Right lobe of liver (tissue), 6 donors: ENCODE results near the gene DGKI. TPM values are rescaled to one million over a fixed set of nuclear protein-coding genes. Genes with fewer than 3 reads are reported as not detected.

Experiments used
- ATAC-seq, 4 donors: fragments of 200-7000 bp; cut with Tn5 transposase; one replicate each; pipeline ENCODE4 v1.9.1; 2020; ENCODE audit warnings: mild to moderate bottlenecking in 4 of 4, moderate library complexity in 4 of 4
- DNase-seq, 3 donors: peaks; one replicate each; pipeline ENCODE4 v3.0.0-alpha.2; 2020
- H3K27ac ChIP-seq, 3 donors: fragments of 200-600 bp; one replicate each; pipeline ENCODE4 v1.8.0; 2022
- H3K27me3 ChIP-seq, 2 donors: fragments of 200-600 bp; one replicate each; pipeline ENCODE4 v1.8.0; 2022
- H3K36me3 ChIP-seq, 4 donors: fragments of 200-600 bp; sonication (generic) in 1 of 4; one replicate each; pipeline versions ENCODE4 v1.5.1 to v1.8.0; 2017 to 2022; ENCODE audit warnings: control low read depth in 1 of 4
- H3K4me1 ChIP-seq, 4 donors: fragments of 200-600 bp; sonication (generic) in 1 of 4; one replicate each; pipeline versions ENCODE4 v1.5.1 to v1.8.0; 2017 to 2022; ENCODE audit warnings: control low read depth in 1 of 4
- H3K4me3 ChIP-seq, 3 donors: fragments of 200-600 bp; one replicate each; pipeline ENCODE4 v1.8.0; 2022
- H3K9me3 ChIP-seq, 4 donors: fragments of 200-600 bp; sonication (generic) in 1 of 4; one replicate each; pipeline versions ENCODE4 v1.5.1 to v1.8.0; 2017 to 2022; ENCODE audit warnings: control low read depth in 1 of 4
- CTCF ChIP-seq, 4 donors: fragments of 200-600 bp in 3 of 4; fragments of 450-650 bp in 1 of 4; IDR thresholded peaks; one replicate each; pipeline versions ENCODE4 v1.5.1 to v1.8.0; 2016 to 2022; ENCODE audit warnings: antibody characterized with exemption in 4 of 4, mild to moderate bottlenecking in 2 of 4
- POLR2A ChIP-seq: fragments of 450-650 bp; IDR thresholded peaks from one replicate; pipeline ENCODE4 v1.6.1; 2017; ENCODE audit warnings: antibody characterized with exemption, mild to moderate bottlenecking
- WGBS: methylation state at CpG from one replicate; pipeline ENCODE4 v1.1.6; 2018; ENCODE audit warnings: low coverage, low lambda C conversion rate; ENCODE audit not compliant: insufficient coverage; ENCODE audit errors: missing lambda C conversion rate; 5-methylcytosine and 5-hydroxymethylcytosine counted together
- intact Hi-C, 2 donors: fragments of 100-400 bp; cut with DNase I; formaldehyde crosslinking; loops; one replicate each; pipeline versions ENCODE4 v1.11.2 to v1.14.1; 2022
- total RNA-seq, 6 experiments: library from RNA; depleted of rRNA in 2 of 6; stranded (reverse); fragments of >200 nt in 2 of 6; fragmentation: NEBNext Ultra II Directional in 3 of 6; extraction: Animal tissue kit (Norgen Biotek cat#: 25700) in 3 of 6; gene quantifications; one replicate each; pipeline versions ENCODE4 v1.1.0 to v1.2.4, GENCODE V29; 2016 to 2023
- donor health status: DM: no; HTN: yes; CAD: no.
- donor health status: DM: no; HTN: no; CAD: no.
- donor health status: DM: no; HTN: no; CAD: no.
- donor health status: DM: no; HTN: yes; CAD: no.
- donor health status: DM: no; HTN: yes; CAD: no.

Gene DGKI
- total RNA-seq, 6 experiments from 2014 or later: 0.05 to 0.35 (median 0.06) TPM; not detected in 1

DNA sequence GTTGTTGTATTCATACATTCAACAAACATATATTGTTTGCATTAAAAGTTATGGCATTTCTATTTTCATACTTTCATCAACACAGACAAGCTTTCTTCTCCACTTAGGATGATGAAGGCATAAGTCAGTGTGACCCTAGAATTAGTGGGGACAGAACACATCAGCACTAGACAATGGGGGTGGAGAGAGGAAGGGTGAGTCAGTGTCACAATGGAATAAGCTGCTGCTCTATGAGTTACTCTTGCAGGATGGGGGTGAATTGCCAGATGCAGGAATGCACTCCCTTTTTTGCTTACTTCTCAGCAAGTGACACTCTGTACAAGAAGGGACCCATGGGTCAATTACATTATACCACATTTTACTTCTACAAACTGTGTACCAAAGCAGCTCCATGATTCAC, 74.0 kb downstream of the DGKI start:
- H3K9me3 ChIP-seq: no peaks in the 10 kb centered on the region
- no peak overlapping the region for H3K27ac ChIP-seq
- no peaks in the 10 kb centered on the region for H3K27me3 ChIP-seq
- no peaks in the 10 kb centered on the region for H3K4me1 ChIP-seq
- DNase-seq (no peak), ATAC-seq (no peak)
- intact Hi-C loops: no loop called here
- no peaks in the 10 kb centered on the region for H3K36me3 ChIP-seq
- H3K4me3 ChIP-seq: no peak overlapping the region
- TF ChIP-seq POLR2A (no peak), CTCF (IDR thresholded peaks at IDR 0.05) (no peak)

- H3K36me3 ChIP-seq: no peaks in the 10 kb centered on the region
- TF ChIP-seq CTCF (IDR thresholded peaks at IDR 0.05) (no peak), POLR2A (no peak)
- no peak overlapping the region for H3K4me3 ChIP-seq
- ATAC-seq: no peak
- H3K27ac ChIP-seq: no peak overlapping the region
- H3K27me3 ChIP-seq: no peaks in the 10 kb centered on the region
- no peak for DNase-seq
- H3K9me3 ChIP-seq: no peaks in the 10 kb centered on the region
- WGBS: 54% methylated on average over 3 of the region's 3 CpGs
- no peaks in the 10 kb centered on the region for H3K4me1 ChIP-seq
- intact Hi-C loops: no loop called here
These were observed 74.5 kb downstream of the DGKI start for GRCh38 chr7:137772316-137772715.

GRCh38 chr7:137771679-137772078, 75.1 kb downstream of the DGKI start:
- 73% methylated on average over 7 of the region's 7 CpGs for WGBS
- H3K4me3 ChIP-seq: no peak overlapping the region

DNA sequence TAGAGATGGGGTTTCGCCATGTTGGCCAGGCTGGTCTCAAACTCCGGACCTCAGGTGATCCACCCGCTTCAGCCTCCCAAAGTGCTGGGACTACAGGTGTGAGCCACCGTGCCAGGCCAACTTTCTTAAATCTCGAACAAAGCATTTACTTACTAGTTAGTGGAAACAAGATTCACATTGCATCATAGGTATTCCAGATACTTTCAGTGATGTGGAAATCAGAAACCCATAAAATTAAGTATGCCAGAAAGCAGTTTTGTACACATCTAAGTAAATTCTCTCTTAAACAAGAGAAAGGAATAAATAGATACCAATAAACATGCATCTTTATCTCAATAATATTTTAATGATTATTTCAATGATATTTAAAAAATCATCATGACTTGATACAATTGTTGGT, 75.5 kb downstream of the DGKI start:
- Histone ChIP-seq H3K9me3 (no peaks in the 10 kb centered on the region), H3K4me1 (no peaks in the 10 kb centered on the region), H3K4me3 (no peak overlapping the region), H3K36me3 (no peaks in the 10 kb centered on the region), H3K27ac (no peak overlapping the region), H3K27me3 (no peaks in the 10 kb centered on the region)
- no peak for ATAC-seq
- TF ChIP-seq CTCF (IDR thresholded peaks at IDR 0.05) (no peak), POLR2A (no peak)
- no peak for DNase-seq
- 89% methylated on average over 5 of the region's 5 CpGs for WGBS
- intact Hi-C loops: no loop called here

More at GRCh38 chr7:137771679-137772078, 75.1 kb downstream of the DGKI start:
- DNase-seq: no peak
- intact Hi-C loops: no loop called here
- Histone ChIP-seq H3K27ac (no peak overlapping the region), H3K4me1 (no peaks in the 10 kb centered on the region), H3K9me3 (no peaks in the 10 kb centered on the region), H3K27me3 (no peaks in the 10 kb centered on the region), H3K36me3 (no peaks in the 10 kb centered on the region)
- TF ChIP-seq POLR2A (no peak), CTCF (IDR thresholded peaks at IDR 0.05) (no peak)
- ATAC-seq: no peak

DNA sequence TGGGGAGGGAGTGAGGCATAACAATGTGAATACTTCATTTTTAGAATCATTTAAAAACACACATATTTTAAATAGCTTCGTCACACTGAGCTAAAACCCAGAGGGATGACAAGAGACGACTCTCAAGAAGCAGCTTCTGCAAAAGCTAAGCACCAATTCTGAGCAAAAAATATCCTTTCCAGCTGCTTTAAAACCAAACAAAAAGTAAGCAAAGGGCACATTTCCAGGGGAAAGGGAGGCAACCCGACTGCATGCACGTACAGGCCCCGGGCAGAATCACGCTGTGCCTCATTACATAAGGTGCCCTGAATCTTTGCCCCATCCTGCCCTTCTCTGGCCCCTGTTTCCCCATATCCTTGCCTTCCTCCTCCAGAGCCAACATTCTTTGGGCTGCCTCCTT, 78.4 kb downstream of the DGKI start:
- Histone ChIP-seq H3K36me3 (no peaks in the 10 kb centered on the region), H3K27ac (no peak overlapping the region), H3K9me3 (no peaks in the 10 kb centered on the region), H3K27me3 (no peaks in the 10 kb centered on the region), H3K4me3 (no peak overlapping the region), H3K4me1 (no peaks in the 10 kb centered on the region)
- TF ChIP-seq CTCF (IDR thresholded peaks at IDR 0.05) (no peak), POLR2A (no peak)
- intact Hi-C loops: no loop called here
- ATAC-seq (no peak), DNase-seq (no peak)
- WGBS: 64% methylated on average over 6 of the region's 6 CpGs
